Erythroblast (primary cell): Measurements from ENCODE around the gene OR1S2.

Source experiments
- GATA1 ChIP-seq: IDR thresholded peaks from 2 replicates; pipeline ENCODE4 v1.6.1; 2011; ENCODE audit warnings: low read depth, mild to moderate bottlenecking, control low read depth, low read length, moderate library complexity
- POLR2A ChIP-seq: IDR thresholded peaks from 2 replicates; pipeline ENCODE4 v1.6.1; 2011; ENCODE audit warnings: mild to moderate bottlenecking, low read length

- TF ChIP-seq POLR2A = no peak
- TF ChIP-seq GATA1 = no peak
Observed at GRCh38 chr11:58179648-58180047, 24.3 kb downstream of the OR1S2 start.
